Measurements from ENCODE around the gene ADD3.
"Not testable (repeated sequence)": the region's sequence is repeated elsewhere in the genome, so short reads cannot be mapped to it uniquely, and the experiment has no call there.

Gene ADD3

GRCh38 chr10:110032801-110033700 is 25.3 kb downstream of the ADD3 start:
- DNase-seq (ENCODE audit: low read depth in 2 of 2) = no peak

GRCh38 chr10:110033701-110034235 is 26.0 kb downstream of the ADD3 start:
- DNase-seq (ENCODE audit: low read depth in 2 of 2) = no peak

- no peak for DNase-seq (ENCODE audit: low read depth in 2 of 2)
These were observed 26.8 kb downstream of the ADD3 start for GRCh38 chr10:110034596-110034995.

GRCh38 chr10:110035070-110035921 is 27.5 kb downstream of the ADD3 start:
- DNase-seq (ENCODE audit: low read depth in 2 of 2) = no peak

- DNase-seq (ENCODE audit: low read depth in 2 of 2) = no peak
These were observed 28.9 kb downstream of the ADD3 start for GRCh38 chr10:110036640-110037039.

DNA sequence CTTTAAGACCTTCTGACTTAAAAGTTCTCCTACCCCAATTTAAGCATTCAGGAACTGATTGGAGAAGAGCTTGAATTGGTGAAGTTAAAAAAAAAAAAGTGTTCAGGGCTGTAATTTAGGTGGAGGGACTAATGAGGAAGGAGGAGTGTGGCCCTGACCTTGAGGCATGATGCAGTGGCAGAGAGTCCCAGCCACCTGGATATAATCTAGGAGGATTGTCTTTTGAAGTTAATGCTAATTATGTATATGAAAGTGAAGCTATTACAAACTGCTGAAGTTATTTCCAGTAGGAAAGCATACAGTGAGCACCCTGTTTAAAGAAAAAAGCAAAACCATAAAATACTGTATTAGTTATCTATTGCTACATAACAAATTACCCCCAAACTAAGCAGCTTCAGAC is 31.5 kb downstream of the ADD3 start:
- DNase-seq (ENCODE audit: low read depth in 2 of 2) = no peak

DNA sequence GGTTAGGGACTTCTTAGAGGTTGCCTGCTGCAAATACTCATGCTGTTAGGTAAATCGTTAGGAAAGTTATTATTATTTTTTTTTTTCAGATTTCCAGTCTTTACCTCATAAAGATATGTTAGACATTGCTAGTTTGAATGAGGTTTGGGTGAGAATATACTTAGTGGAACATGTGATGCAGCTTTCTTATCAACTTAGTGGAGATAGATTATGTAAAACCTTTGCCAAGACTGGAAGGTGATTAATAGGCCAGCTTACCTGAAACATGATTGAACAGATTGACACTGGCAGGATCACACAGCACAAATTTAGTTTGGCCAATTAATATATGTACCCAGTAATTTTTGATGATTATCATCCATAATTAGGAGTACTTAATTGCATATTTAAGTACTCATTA is 32.3 kb downstream of the ADD3 start:
- DNase-seq (ENCODE audit: low read depth in 2 of 2) = no peak

GRCh38 chr10:110040767-110041478 is 33.1 kb downstream of the ADD3 start:
- no peak for DNase-seq (ENCODE audit: low read depth in 2 of 2)

- DNase-seq (ENCODE audit: low read depth in 2 of 2) = no peak
These were observed 33.7 kb downstream of the ADD3 start for GRCh38 chr10:110041479-110041829.

GRCh38 chr10:110042181-110042580 is 34.4 kb downstream of the ADD3 start:
- DNase-seq (ENCODE audit: low read depth in 2 of 2) = no peak

DNA sequence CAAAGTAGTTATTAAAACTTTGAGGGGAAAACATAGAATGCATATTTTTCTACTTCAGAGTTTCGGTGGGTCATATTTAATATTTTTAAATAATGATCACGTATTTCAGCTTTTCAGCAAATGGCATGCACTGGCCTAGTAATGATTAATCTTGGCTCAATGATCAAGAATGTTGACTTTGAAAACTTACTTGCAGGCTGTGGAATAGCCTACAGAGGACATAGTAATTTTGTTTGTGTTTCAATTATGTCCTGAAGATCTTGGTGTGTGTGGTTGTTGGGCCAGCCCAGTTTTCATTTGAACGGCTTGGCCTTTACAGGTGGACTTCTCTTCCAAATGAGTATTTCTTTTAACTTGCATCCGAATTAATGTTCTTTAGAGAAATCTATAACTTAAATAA is 35.1 kb downstream of the ADD3 start:
- DNase-seq (ENCODE audit: low read depth in 2 of 2) = no peak

- DNase-seq (ENCODE audit: low read depth in 2 of 2) = no peak
These were observed 36.9 kb downstream of the ADD3 start for GRCh38 chr10:110044681-110045080.

DNA sequence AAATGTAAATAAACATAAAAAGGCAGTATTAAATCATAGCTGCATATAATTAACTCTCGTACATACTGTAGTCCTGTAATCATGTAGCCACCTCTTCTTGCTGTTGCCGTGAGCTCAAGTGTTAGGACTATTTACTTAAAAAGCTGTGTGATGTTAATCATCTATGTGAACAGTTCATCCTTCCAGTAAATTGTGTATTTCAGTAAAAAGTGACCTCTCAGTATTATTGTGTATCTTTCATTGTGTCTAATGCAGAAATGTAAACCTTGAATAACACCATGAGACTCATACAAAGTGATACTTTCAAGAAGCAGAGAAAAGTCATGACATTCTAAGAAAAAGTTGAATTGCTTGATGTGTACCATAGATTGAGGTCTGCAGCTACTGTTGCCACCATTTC is 38.0 kb downstream of the ADD3 start:
- DNase-seq (ENCODE audit: low read depth in 2 of 2) = no peak

DNA sequence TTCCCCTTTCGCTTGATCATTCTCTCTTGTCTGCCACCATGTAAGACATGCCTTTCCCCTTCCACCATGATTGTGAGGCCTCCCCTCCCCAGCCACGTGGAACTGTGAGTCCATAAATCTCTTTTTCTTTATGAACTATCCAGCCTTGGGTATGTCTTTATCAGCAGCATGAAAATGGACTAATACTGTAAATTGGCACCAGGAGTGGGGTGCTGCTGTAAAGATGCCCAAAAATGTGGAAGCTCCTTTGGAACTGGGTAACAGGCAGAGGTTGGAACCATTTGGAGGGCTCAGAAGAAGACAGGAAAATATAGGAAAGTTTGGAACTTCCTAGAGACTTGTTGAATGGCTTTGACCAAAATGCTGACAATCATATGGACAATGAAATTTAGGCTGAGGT is 40.4 kb downstream of the ADD3 start:
- DNase-seq (ENCODE audit: low read depth in 2 of 2) = not testable (repeated sequence)

- no peak for DNase-seq (ENCODE audit: low read depth in 2 of 2)
These were observed 41.0 kb downstream of the ADD3 start for GRCh38 chr10:110048781-110049180.

- DNase-seq (ENCODE audit: low read depth in 2 of 2) = not testable (repeated sequence)
These were observed 42.3 kb downstream of the ADD3 start for GRCh38 chr10:110049889-110050591.

DNA sequence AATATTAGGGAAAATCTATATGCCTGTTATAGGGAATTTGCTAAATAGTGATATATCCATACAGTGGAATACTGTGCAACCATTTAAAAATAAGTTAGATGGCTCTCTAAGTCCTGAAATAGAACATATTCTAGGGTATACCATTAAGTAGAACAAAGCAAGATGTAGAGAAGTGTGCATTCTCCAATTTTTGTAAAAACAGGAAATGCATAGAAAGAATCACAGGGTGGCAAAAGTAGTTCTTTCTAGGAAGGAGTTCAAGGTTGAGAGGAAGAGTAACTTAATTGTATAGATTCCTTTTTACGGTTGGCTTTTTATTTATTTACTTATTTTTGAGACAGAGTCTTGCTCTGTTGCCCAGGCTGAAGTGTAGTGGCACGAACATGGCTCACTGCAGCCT is 43.7 kb downstream of the ADD3 start:
- DNase-seq (ENCODE audit: low read depth in 2 of 2) = no peak

GRCh38 chr10:110052916-110053315 is 45.1 kb downstream of the ADD3 start:
- DNase-seq (ENCODE audit: low read depth in 2 of 2) = no peak

- no peak for DNase-seq (ENCODE audit: low read depth in 2 of 2)
These were observed 49.0 kb downstream of the ADD3 start for GRCh38 chr10:110056822-110057221.

GRCh38 chr10:110057456-110057855 is 49.7 kb downstream of the ADD3 start:
- no peak for DNase-seq (ENCODE audit: low read depth in 2 of 2)

GRCh38 chr10:110058212-110058611 is 50.4 kb downstream of the ADD3 start:
- DNase-seq (ENCODE audit: low read depth in 2 of 2) = no peak

Data from stimulated activated CD8-positive, alpha-beta memory T cell treated with anti-CD3 and anti-CD28 coated beads, Interleukin-7, amount 100 ng/mL, for 4 hours (primary cell).